GM23248 (cell line): ENCODE data around the gene HMCN1. TPM values are rescaled to one million over a fixed set of nuclear protein-coding genes. Genes with fewer than 3 reads are reported as not detected.

Experiments
- DNase-seq: peaks from one replicate; pipeline ENCODE4 v3.0.0-alpha.2; 2015
- H2AFZ ChIP-seq: fragments of 200-600 bp; sonication (generic); 2 replicates; pipeline ENCODE4 v1.6.1; 2016; ENCODE audit warnings: antibody characterized with exemption
- H3F3A ChIP-seq: fragments of 200-600 bp; sonication (generic); 2 replicates; pipeline ENCODE4 v1.6.1; 2016; ENCODE audit warnings: mild to moderate bottlenecking, antibody characterized with exemption, mixed run types; ENCODE audit not compliant: insufficient read depth
- H3K27ac ChIP-seq: fragments of 200-600 bp; sonication (generic); 2 replicates; pipeline ENCODE4 v1.5.1; 2016; ENCODE audit warnings: mild to moderate bottlenecking
- H3K27me3 ChIP-seq: fragments of 200-600 bp; sonication (generic); replicated peaks from 2 replicates; pipeline ENCODE4 v1.6.1; 2016; ENCODE audit warnings: mild to moderate bottlenecking; ENCODE audit not compliant: insufficient read depth
- H3K36me3 ChIP-seq: fragments of 200-600 bp; sonication (generic); 2 replicates; pipeline ENCODE4 v1.6.1; 2016; ENCODE audit warnings: low read depth, mild to moderate bottlenecking
- H3K4me1 ChIP-seq: fragments of 200-600 bp; sonication (generic); 2 replicates; pipeline ENCODE4 v1.6.1; 2016; ENCODE audit warnings: mild to moderate bottlenecking; ENCODE audit not compliant: insufficient read depth
- H3K4me2 ChIP-seq: fragments of 200-600 bp; sonication (generic); one replicate; pipeline ENCODE4 v1.6.1; 2016; ENCODE audit warnings: mild to moderate bottlenecking; ENCODE audit not compliant: unreplicated experiment
- H3K4me3 ChIP-seq: fragments of 200-600 bp; sonication (generic); 2 replicates; pipeline ENCODE4 v1.5.1; 2016; ENCODE audit warnings: mild to moderate bottlenecking
- H3K79me2 ChIP-seq: fragments of 200-600 bp; sonication (generic); 2 replicates; pipeline ENCODE4 v1.6.1; 2016; ENCODE audit warnings: mild to moderate bottlenecking; ENCODE audit not compliant: insufficient read depth
- H3K9ac ChIP-seq: fragments of 200-600 bp; sonication (generic); 2 replicates; pipeline ENCODE4 v1.6.1; 2016; ENCODE audit warnings: mild to moderate bottlenecking
- H3K9me2 ChIP-seq: fragments of 200-600 bp; sonication (generic); 2 replicates; pipeline ENCODE4 v1.6.1; 2016; ENCODE audit warnings: mixed run types, mild to moderate bottlenecking, moderate library complexity; ENCODE audit not compliant: insufficient read depth
- H3K9me3 ChIP-seq: fragments of 200-600 bp; sonication (generic); one replicate; pipeline ENCODE4 v1.6.1; 2017; ENCODE audit warnings: low read depth
- H4K20me1 ChIP-seq: fragments of 200-600 bp; sonication (generic); 2 replicates; pipeline ENCODE4 v1.6.0; 2016; ENCODE audit not compliant: insufficient read depth
- EZH2 ChIP-seq: fragments of 200-600 bp; sonication (generic); IDR thresholded peaks from 2 replicates; pipeline ENCODE4 v1.6.1; 2018; ENCODE audit warnings: antibody characterized with exemption, mild to moderate bottlenecking; ENCODE audit not compliant: insufficient read depth, poor library complexity, severe bottlenecking
- EZH2phosphoT487 ChIP-seq: fragments of 200-600 bp; sonication (generic); IDR thresholded peaks from 2 replicates; pipeline ENCODE4 v1.6.1; 2018; ENCODE audit warnings: antibody characterized with exemption, moderate library complexity, mild to moderate bottlenecking, low read depth; ENCODE audit not compliant: insufficient read depth
- WGBS, 2 experiments: methylation state at CpG; one replicate each; pipeline ENCODE4 v1.1.6; 2015 to 2017; ENCODE audit warnings: low lambda C conversion rate in 2 of 2, low coverage in 1 of 2; ENCODE audit errors: missing lambda C conversion rate in 2 of 2; 5-methylcytosine and 5-hydroxymethylcytosine counted together
- in situ Hi-C: fragments of 300-500 bp; cut with MboI; formaldehyde crosslinking; loops from 2 replicates; pipeline ENCODE4 v1.15.0; 2020
- polyA plus RNA-seq: library from polyadenylated mRNA; unstranded; fragments of >200 nt; fragmentation: Nextera tagmentation; extraction: Ambion mirVana; gene quantifications from 2 replicates; pipeline ENCODE4 v1.2.1, GENCODE V29; 2016
- total RNA-seq: library from RNA; depleted of rRNA; stranded (reverse); fragments of >200 nt; shearing (Covaris generic); gene quantifications from 2 replicates; pipeline ENCODE4 v1.2.3, GENCODE V29; 2014

Gene HMCN1
- total and polyA plus RNA-seq, 2 experiments from 2014 or later = 1.8 to 5.2 TPM

DNA sequence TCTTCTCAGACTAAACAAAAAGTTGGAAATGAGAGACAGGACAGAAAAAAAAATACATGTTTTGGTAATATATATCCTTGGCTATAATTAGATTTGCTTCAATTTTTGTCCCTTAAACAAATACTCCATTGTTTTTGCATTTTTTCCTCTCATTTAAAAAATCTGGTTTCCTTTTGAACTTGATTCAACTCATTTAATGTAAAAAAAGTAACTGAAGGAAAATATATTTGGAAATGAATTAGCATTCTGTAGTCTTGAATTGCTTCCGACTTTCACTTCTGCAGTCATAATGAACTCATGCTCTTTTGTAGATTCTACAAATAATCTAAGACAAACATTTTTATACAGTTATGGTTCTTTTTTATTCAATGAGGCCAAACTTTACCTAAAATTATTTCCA is 309.1 kb downstream of the HMCN1 start:
- H3K27me3 ChIP-seq = no peaks in the 10 kb centered on the region
- H3K9me2 ChIP-seq = no peaks in the 10 kb centered on the region; the same call in 1 of the 2 replicates
- WGBS, 2 experiments = 90 to 91% methylated on average over 1 of the region's 1 CpG
- H2AFZ ChIP-seq = no peak overlapping the region
- H3F3A ChIP-seq = no peaks in the 10 kb centered on the region
- H3K4me2 ChIP-seq = no peak overlapping the region
- H3K4me1 ChIP-seq = no peaks in the 10 kb centered on the region
- no peaks in the 10 kb centered on the region for H4K20me1 ChIP-seq
- no peaks in the 10 kb centered on the region for H3K36me3 ChIP-seq
- DNase-seq = no peak
- in situ Hi-C loops = no loop called here
- no peak overlapping the region for H3K27ac ChIP-seq
- H3K9me3 ChIP-seq = no peaks in the 10 kb centered on the region
- H3K79me2 ChIP-seq = no peaks in the 10 kb centered on the region
- H3K4me3 ChIP-seq = no peak overlapping the region
- H3K9ac ChIP-seq = no peak overlapping the region
- no peak for TF ChIP-seq EZH2
- no peak for TF ChIP-seq EZH2phosphoT487

DNA sequence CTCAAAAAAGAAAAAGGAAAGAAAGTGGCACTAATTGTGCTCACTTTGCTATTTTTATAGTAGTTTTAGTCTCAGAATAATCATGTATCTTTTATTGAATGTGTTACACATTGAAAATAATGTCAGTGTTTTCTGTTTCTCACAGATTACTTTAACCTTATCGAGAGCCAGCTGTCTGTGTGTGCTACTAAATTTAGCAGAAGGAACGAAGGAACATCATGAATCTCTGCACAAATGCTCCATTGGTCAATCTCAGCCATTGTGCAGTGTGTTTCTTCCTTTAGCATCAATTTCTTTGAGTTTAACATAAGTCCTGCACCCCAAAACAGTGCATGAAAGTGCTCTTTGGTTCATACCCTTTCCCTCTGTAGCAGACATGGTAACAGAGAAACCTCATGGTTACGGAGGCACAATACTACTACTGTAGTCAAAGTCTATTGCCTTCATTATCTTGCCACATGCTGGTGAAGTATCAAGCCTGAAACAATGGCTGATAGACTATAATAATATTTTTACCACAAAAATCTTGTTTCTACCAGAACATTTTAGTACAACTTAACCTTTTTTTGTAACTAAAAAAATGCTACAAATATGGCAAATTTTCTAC is 310.0 kb downstream of the HMCN1 start:
- no peaks in the 10 kb centered on the region for H3K4me1 ChIP-seq
- no peak overlapping the region for H3K9ac ChIP-seq
- no peaks in the 10 kb centered on the region for H3K79me2 ChIP-seq
- no peak overlapping the region for H3K4me2 ChIP-seq
- no peaks in the 10 kb centered on the region; the same call in 1 of the 2 replicates for H3K9me2 ChIP-seq
- no peaks in the 10 kb centered on the region for H3K36me3 ChIP-seq
- H2AFZ ChIP-seq = no peak overlapping the region
- no peak for DNase-seq
- H4K20me1 ChIP-seq = no peaks in the 10 kb centered on the region
- whole genome bisulfite sequencing, 2 experiments = 84% methylated on average over 3 of the region's 3 CpGs
- H3F3A ChIP-seq = no peaks in the 10 kb centered on the region
- TF ChIP-seq EZH2 = no peak
- no peaks in the 10 kb centered on the region for H3K9me3 ChIP-seq
- no peak overlapping the region for H3K4me3 ChIP-seq
- no peaks in the 10 kb centered on the region for H3K27me3 ChIP-seq
- no peak overlapping the region for H3K27ac ChIP-seq
- in situ Hi-C loops = no loop called here

DNA sequence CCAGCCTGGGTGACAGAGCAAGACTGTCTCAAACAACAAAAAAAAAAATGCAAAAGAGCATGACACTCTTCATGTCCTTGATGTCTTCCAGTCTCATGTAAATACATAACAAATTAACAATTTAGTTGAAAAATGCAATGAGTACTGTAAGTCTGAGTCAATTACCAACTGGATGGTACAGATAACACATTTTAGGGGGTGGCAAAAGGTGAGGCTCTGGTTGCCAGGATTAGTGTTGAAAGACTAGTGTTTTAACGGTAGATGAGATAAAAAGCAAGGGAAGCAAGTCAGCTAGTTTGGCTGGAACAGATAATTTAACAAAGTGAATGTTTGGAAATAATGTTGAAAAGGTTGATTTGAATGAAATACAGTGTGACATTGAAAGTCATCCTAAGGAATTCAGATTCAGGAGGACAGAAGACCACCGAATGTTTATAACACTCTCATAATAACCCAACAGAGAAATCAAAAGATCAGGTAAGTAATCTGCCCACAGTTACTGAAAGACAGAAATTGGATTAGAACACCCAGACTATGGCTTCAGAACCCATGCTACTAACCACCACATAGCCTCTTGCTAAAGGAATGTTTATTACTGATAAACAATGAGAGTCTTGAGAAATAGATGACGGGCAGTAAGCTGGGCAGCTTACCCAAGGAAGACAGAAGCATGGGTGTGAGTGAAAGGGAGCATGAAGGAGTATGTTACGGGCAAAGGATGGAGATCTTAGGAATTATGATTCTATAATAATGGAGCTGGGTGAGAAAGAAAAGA is 312.4 kb downstream of the HMCN1 start:
- Histone ChIP-seq H3K4me3 (no peak overlapping the region), H4K20me1 (no peaks in the 10 kb centered on the region), H3K27ac (no peak overlapping the region), H3K9ac (no peak overlapping the region), H3K4me1 (peaks cover 7% of the 10 kb centered on the region; the same call in 1 of the 2 replicates), H3K36me3 (no peaks in the 10 kb centered on the region), H3K27me3 (no peaks in the 10 kb centered on the region), H3K4me2 (no peak overlapping the region), H3K79me2 (no peaks in the 10 kb centered on the region), H3K9me3 (no peaks in the 10 kb centered on the region), H3K9me2 (no peaks in the 10 kb centered on the region), H2AFZ (no peak overlapping the region), H3F3A (no peaks in the 10 kb centered on the region)
- WGBS, 2 experiments = 76 to 79% methylated on average over 4 of the region's 4 CpGs
- in situ Hi-C loops = no loop called here
- no peak for DNase-seq
- TF ChIP-seq EZH2phosphoT487 (no peak), EZH2 (no peak)

DNA sequence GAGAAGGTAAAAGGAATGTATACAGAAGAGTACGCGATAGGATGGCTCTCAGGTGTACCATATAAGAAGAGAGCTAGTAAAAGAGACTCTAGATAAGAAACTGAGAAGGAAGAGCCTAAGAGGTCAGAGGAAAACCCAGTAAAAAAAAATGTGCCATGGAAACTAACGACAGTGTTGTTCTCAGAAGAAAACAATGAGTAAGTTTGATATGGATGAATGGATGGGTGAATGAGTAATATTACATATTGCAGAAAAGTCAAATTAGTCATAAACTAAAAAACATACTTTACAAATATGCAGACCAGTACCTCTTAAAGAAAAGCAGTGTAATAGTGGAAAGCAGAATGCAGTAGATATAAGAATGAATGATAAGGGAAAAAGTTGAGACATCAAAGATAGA is 316.2 kb downstream of the HMCN1 start:
- Histone ChIP-seq H3F3A (no peaks in the 10 kb centered on the region), H3K9ac (no peak overlapping the region), H3K36me3 (no peaks in the 10 kb centered on the region), H4K20me1 (no peaks in the 10 kb centered on the region), H3K79me2 (no peaks in the 10 kb centered on the region), H3K4me2 (no peak overlapping the region), H3K9me2 (no peaks in the 10 kb centered on the region), H3K27me3 (no peaks in the 10 kb centered on the region), H2AFZ (no peak overlapping the region), H3K4me3 (no peak overlapping the region), H3K4me1 (peaks cover 8% of the 10 kb centered on the region; the same call in 1 of the 2 replicates), H3K9me3 (no peaks in the 10 kb centered on the region), H3K27ac (no peak overlapping the region)
- peak; percentile 57 for DNase-seq
- TF ChIP-seq EZH2 (no peak), EZH2phosphoT487 (no peak)
- WGBS, 2 experiments = 67 to 68% methylated on average over 3 of the region's 3 CpGs
- in situ Hi-C loops = no loop called here
